Lung microvascular endothelial cell (primary cell): ENCODE measurements around the gene GNB3. TPM values are rescaled to one million over a fixed set of nuclear protein-coding genes. Genes with fewer than 3 reads are reported as not detected.
A peak's percentile ranks its signal among the peaks of the same experiment; 100 is the strongest.
"Not testable (repeated sequence)": the region's sequence is repeated elsewhere in the genome, so short reads cannot be mapped to it uniquely, and the experiment has no call there.

Source experiments
- DNase-seq, 2 donors: peaks; one replicate each; pipeline versions ENCODE4 v3.0.0 to v3.0.0-alpha.2; 2010; ENCODE audit warnings: low read depth in 2 of 2
- total RNA-seq: library from RNA; depleted of rRNA; stranded (reverse); fragments of >200 nt; gene quantifications from 2 replicates; pipeline ENCODE4 v1.2.1, GENCODE V29; 2014

The GNB3 gene
- total RNA-seq, 1 donor from 2014 or later: 0.40 TPM

- DNase-seq: not testable (repeated sequence)
These were observed 39.1 kb downstream of the GNB3 start for GRCh38 chr12:6879824-6880223.

- no peak for DNase-seq
These were observed 42.5 kb downstream of the GNB3 start for GRCh38 chr12:6883252-6883651.

- DNase-seq: no peak
These were observed 43.0 kb downstream of the GNB3 start for GRCh38 chr12:6883683-6884082.

GRCh38 chr12:6884539-6884938 is 43.8 kb downstream of the GNB3 start:
- DNase-seq: no peak

- not testable (repeated sequence) for DNase-seq
These were observed 45.7 kb downstream of the GNB3 start for GRCh38 chr12:6886206-6886999.

GRCh38 chr12:6887460-6887859 is 46.7 kb downstream of the GNB3 start:
- DNase-seq: no peak

- no peak for DNase-seq
These were observed 47.6 kb downstream of the GNB3 start for GRCh38 chr12:6888360-6888759.

GRCh38 chr12:6888794-6889193 is 48.1 kb downstream of the GNB3 start:
- DNase-seq: not testable (repeated sequence)

GRCh38 chr12:6889775-6890573 is 49.2 kb downstream of the GNB3 start:
- DNase-seq: not testable (repeated sequence)

- DNase-seq: peak; percentile 98 to 99
These were observed 50.3 kb downstream of the GNB3 start for GRCh38 chr12:6890789-6891645.

GRCh38 chr12:6891646-6892001 is 50.9 kb downstream of the GNB3 start:
- no peak for DNase-seq

GRCh38 chr12:6892683-6893082 is 52.0 kb downstream of the GNB3 start:
- DNase-seq: not testable (repeated sequence)

- DNase-seq: no peak
These were observed 53.6 kb downstream of the GNB3 start for GRCh38 chr12:6894321-6894720.

Other genes with a start within 250 kb of the GNB3 start
- gene CHD4, start 233.5 kb upstream of the GNB3 start, total RNA-seq: 155 and 187 TPM in 2 replicates
- gene LPAR5, start 205.0 kb upstream of the GNB3 start, total RNA-seq: not detected in 2 replicates
- 0.20 and 0.22 TPM in 2 replicates for gene ACRBP, start 193.5 kb upstream of the GNB3 start, total RNA-seq
- gene ING4, start 177.8 kb upstream of the GNB3 start, total RNA-seq: 34.4 and 44.0 TPM in 2 replicates
- gene ZNF384, start 151.6 kb upstream of the GNB3 start, total RNA-seq: 6.3 and 8.5 TPM in 2 replicates
- not detected in 2 replicates for gene PIANP, start 140.1 kb upstream of the GNB3 start, total RNA-seq
- gene COPS7A, start 116.9 kb upstream of the GNB3 start, total RNA-seq: 28.3 and 43.5 TPM in 2 replicates
- gene MLF2, start 87.8 kb upstream of the GNB3 start, total RNA-seq: 69.8 and 70.2 TPM in 2 replicates
- 45.1 and 56.0 TPM in 2 replicates for gene PTMS, start 74.6 kb upstream of the GNB3 start, total RNA-seq
- 0.20 and 0.22 TPM in 2 replicates for gene LAG3, start 68.4 kb upstream of the GNB3 start, total RNA-seq
- not detected in 2 replicates for gene CD4, start 51.4 kb upstream of the GNB3 start, total RNA-seq
- 0.20 and 0.87 TPM in 2 replicates for gene GPR162, start 19.1 kb upstream of the GNB3 start, total RNA-seq
- gene P3H3, start 12.5 kb upstream of the GNB3 start, total RNA-seq: 12.9 and 25.7 TPM in 2 replicates
- 3.4 and 8.9 TPM in 2 replicates for gene CDCA3, start 10.4 kb downstream of the GNB3 start, total RNA-seq
- 57.9 and 59.9 TPM in 2 replicates for gene USP5, start 11.2 kb downstream of the GNB3 start, total RNA-seq
- gene TPI1, start 26.6 kb downstream of the GNB3 start, total RNA-seq: 958 and 967 TPM in 2 replicates
- 2.2 and 4.2 TPM in 2 replicates for gene SPSB2, start 32.4 kb downstream of the GNB3 start, total RNA-seq
- 1.5 and 3.4 TPM in 2 replicates for gene LRRC23, start 63.9 kb downstream of the GNB3 start, total RNA-seq
- gene ENO2, start 73.7 kb downstream of the GNB3 start, total RNA-seq: 0.99 and 1.7 TPM in 2 replicates
- gene ATN1, start 87.0 kb downstream of the GNB3 start, total RNA-seq: 3.9 and 7.7 TPM in 2 replicates
- not detected in 2 replicates for gene RNU7-1, start 102.9 kb downstream of the GNB3 start, total RNA-seq
- gene C12orf57, start 103.1 kb downstream of the GNB3 start, total RNA-seq: 130 and 240 TPM in 2 replicates
- gene PTPN6, start 110.4 kb downstream of the GNB3 start, total RNA-seq: 2.2 and 3.2 TPM in 2 replicates
- gene PHB2, start 129.7 kb downstream of the GNB3 start, total RNA-seq: 124 and 150 TPM in 2 replicates
- 20.3 and 22.8 TPM in 2 replicates for gene EMG1, start 130.0 kb downstream of the GNB3 start, total RNA-seq
- gene LPCAT3, start 177.6 kb downstream of the GNB3 start, total RNA-seq: 8.5 and 9.9 TPM in 2 replicates
- under 0.01 and 0.20 TPM in 2 replicates for gene C1S, start 219.8 kb downstream of the GNB3 start, total RNA-seq